ENCODE measurements around the gene ABCC6.

- no peak for TF ChIP-seq CTCF (conservative IDR thresholded peaks at IDR 0.05; ENCODE audit: low read depth, low read length)
- no peak for TF ChIP-seq EZH2phosphoT487 (IDR thresholded peaks at IDR 0.05; ENCODE audit: borderline replicate concordance, low read length)
Observed at GRCh38 chr16:16163109-16163508, 60.2 kb downstream of the ABCC6 start.

Measured in PC-3 (cell line).